Stimulated activated CD4-positive, alpha-beta T cell treated with anti-CD3 and anti-CD28 coated beads, Interleukin-1b, Interleukin-23, amount 100 ng/mL, for 1 hour (primary cell): Measurements from ENCODE around the gene OR7A10.
"Not testable (repeated sequence)": the region's sequence is repeated elsewhere in the genome, so short reads cannot be mapped to it uniquely, and the experiment has no call there.

Experiments used
- DNase-seq, 2 donors: peaks; one replicate each; pipeline ENCODE4 v3.0.0-alpha.2; 2020; ENCODE audit warnings: low read depth in 2 of 2

The OR7A10 gene

DNA sequence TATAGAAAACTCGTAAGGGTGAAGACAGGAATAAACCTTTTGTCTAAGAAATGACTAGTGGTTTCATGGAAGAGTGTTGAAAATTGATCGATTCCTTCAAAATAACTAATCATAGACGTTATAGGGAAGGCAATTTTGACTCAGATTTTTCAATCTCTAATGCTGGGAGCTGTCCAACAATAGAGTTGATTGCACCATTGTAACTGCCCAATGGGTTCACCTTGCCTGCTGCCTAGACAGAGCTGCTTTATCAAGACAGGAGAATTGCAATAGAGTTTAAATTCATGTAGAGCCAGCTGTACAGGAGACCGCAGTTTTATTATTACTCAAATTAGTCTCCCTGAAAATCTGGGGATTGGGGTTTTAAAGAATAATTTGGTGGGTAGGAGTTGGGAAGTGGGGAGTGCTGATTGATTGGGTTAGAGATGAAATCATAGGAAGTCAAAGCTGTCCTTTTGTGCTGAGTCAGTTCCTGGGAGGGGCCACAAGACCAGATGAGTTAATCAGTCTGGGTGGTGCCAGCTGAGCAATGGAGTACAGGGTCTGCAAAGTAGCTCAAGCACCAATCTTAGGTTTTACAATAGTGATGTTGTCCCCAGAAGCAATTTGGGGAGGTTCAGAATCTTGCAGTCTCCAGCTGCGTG lies 53.5 kb downstream of the OR7A10 start:
- no peak for DNase-seq

DNA sequence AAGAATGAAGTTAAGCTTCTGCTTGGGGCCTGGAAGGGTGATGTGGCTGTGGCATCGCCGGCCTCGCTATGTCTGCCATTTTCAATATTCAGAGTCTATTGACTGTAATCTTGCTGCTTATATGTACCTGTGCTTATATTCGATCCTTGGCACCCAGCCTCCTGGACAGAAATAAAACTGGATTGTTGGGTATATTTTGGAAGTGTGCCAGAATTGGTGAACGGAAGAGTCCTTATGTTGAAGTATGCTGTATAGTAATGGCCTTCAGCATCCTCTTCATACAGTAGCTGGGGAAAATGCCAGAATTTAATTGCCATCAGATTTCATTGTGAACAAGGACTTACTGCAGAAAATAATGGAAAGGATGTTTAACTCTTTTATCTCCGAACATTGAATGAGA lies 56.5 kb downstream of the OR7A10 start:
- DNase-seq: not testable (repeated sequence)
